Fibroblast of villous mesenchyme (primary cell): Measurements from ENCODE around the gene HECW1. TPM values are rescaled to one million over a fixed set of nuclear protein-coding genes. Genes with fewer than 3 reads are reported as not detected.

Experiments
- DNase-seq: peaks from one replicate; pipeline ENCODE4 v3.0.0-alpha.2; 2010; ENCODE audit warnings: low read depth
- H3K4me3 ChIP-seq: 2 replicates; pipeline ENCODE4 v1.5.1; 2011; ENCODE audit warnings: low read depth, mild to moderate bottlenecking, low read length
- CTCF ChIP-seq: IDR thresholded peaks from 2 replicates; pipeline ENCODE4 v1.5.1; 2012; ENCODE audit warnings: low read depth, mild to moderate bottlenecking, low read length; ENCODE audit not compliant: insufficient read depth
- total RNA-seq: library from RNA; depleted of rRNA; stranded (reverse); fragments of >200 nt; gene quantifications from 2 replicates; pipeline ENCODE4 v1.2.3, GENCODE V29; 2012

HECW1 gene
- total RNA-seq, 1 donor, result 1.7 TPM

GRCh38 chr7:43229801-43230200 is 117.4 kb downstream of the HECW1 start:
- no peak overlapping the region for H3K4me3 ChIP-seq
- no peak for TF ChIP-seq CTCF
- no peak for DNase-seq

GRCh38 chr7:43232366-43232765 is 119.9 kb downstream of the HECW1 start:
- TF ChIP-seq CTCF, result no peak
- peak; percentile 3 for DNase-seq
- no peak overlapping the region for H3K4me3 ChIP-seq

GRCh38 chr7:43234073-43234472 is 121.6 kb downstream of the HECW1 start:
- DNase-seq, result no peak
- no peak overlapping the region for H3K4me3 ChIP-seq
- no peak for TF ChIP-seq CTCF

GRCh38 chr7:43234968-43235367 is 122.5 kb downstream of the HECW1 start:
- H3K4me3 ChIP-seq, result no peak overlapping the region
- DNase-seq, result no peak
- no peak for TF ChIP-seq CTCF

GRCh38 chr7:43240565-43240964 is 128.1 kb downstream of the HECW1 start:
- DNase-seq, result no peak
- no peak overlapping the region for H3K4me3 ChIP-seq
- TF ChIP-seq CTCF, result no peak

GRCh38 chr7:43242628-43243255 is 130.3 kb downstream of the HECW1 start:
- DNase-seq, result no peak
- no peak overlapping the region for H3K4me3 ChIP-seq
- no peak for TF ChIP-seq CTCF

GRCh38 chr7:43244232-43244631 is 131.8 kb downstream of the HECW1 start:
- TF ChIP-seq CTCF, result no peak
- no peak overlapping the region for H3K4me3 ChIP-seq
- DNase-seq, result no peak
